Keratinocyte (primary cell): ENCODE measurements around the gene BORCS5. TPM values are rescaled to one million over a fixed set of nuclear protein-coding genes. Genes with fewer than 3 reads are reported as not detected.

ENCODE experiments used
- DNase-seq: peaks from one replicate; pipeline ENCODE4 v3.0.0-alpha.2; 2011; ENCODE audit warnings: low read depth, missing footprints, low spot score
- FAIRE-seq: peaks from 2 replicates; lab custom pipeline; 2011; peaks lifted over from hg19 to GRCh38; lab: Jason Lieb, UNC
- H2AFZ ChIP-seq: 2 replicates; pipeline ENCODE4 v1.6.0; 2012; ENCODE audit warnings: low read length, control low read depth, inconsistent platforms; ENCODE audit not compliant: control insufficient read depth
- H3K27ac ChIP-seq: 2 replicates; pipeline ENCODE4 v1.5.1; 2011; ENCODE audit warnings: low read length; ENCODE audit not compliant: control insufficient read depth, insufficient read depth
- H3K27me3 ChIP-seq: 3 replicates; pipeline ENCODE4 v1.6.0; 2011; ENCODE audit warnings: low read length; ENCODE audit not compliant: control insufficient read depth, insufficient read depth; ENCODE audit errors: extremely low read depth
- H3K36me3 ChIP-seq, 2 experiments: 2 replicates in 1 of 2; 3 replicates in 1 of 2; pipeline ENCODE4 v1.5.1; 2011; ENCODE audit warnings: low read length in 2 of 2, mild to moderate bottlenecking in 1 of 2; ENCODE audit not compliant: control insufficient read depth in 2 of 2, insufficient read depth in 2 of 2; ENCODE audit errors: extremely low read depth in 1 of 2
- H3K4me1 ChIP-seq: 3 replicates; pipeline ENCODE4 v1.5.1; 2011; ENCODE audit warnings: low read length; ENCODE audit not compliant: control insufficient read depth, insufficient read depth; ENCODE audit errors: extremely low read depth
- H3K4me2 ChIP-seq: 3 replicates; pipeline ENCODE4 v1.6.0; 2011; ENCODE audit warnings: low read depth, low read length; ENCODE audit not compliant: control insufficient read depth, insufficient read depth; ENCODE audit errors: extremely low read depth
- H3K4me3 ChIP-seq, 3 experiments: fragments of 200-600 bp in 1 of 3; sonication (generic) in 1 of 3; 2 replicates in 2 of 3; 3 replicates in 1 of 3; pipeline ENCODE4 v1.5.1; 2011 to 2016; ENCODE audit warnings: low read length in 3 of 3, mild to moderate bottlenecking in 3 of 3, control low read depth in 2 of 3, inconsistent platforms in 1 of 3, low read depth in 1 of 3, mixed read lengths in 1 of 3, mixed run types in 1 of 3, moderate library complexity in 1 of 3; ENCODE audit not compliant: control insufficient read depth in 2 of 3, insufficient read depth in 2 of 3; ENCODE audit errors: extremely low read depth in 1 of 3
- H3K79me2 ChIP-seq: 2 replicates; pipeline ENCODE4 v1.6.0; 2012; ENCODE audit warnings: low read length; ENCODE audit not compliant: control insufficient read depth, insufficient read depth
- H3K9ac ChIP-seq: 3 replicates; pipeline ENCODE4 v1.6.0; 2011; ENCODE audit warnings: low read length; ENCODE audit not compliant: control insufficient read depth, insufficient read depth; ENCODE audit errors: extremely low read depth
- H3K9me1 ChIP-seq: 3 replicates; pipeline ENCODE4 v1.6.0; 2011; ENCODE audit warnings: low read length; ENCODE audit not compliant: control insufficient read depth, insufficient read depth; ENCODE audit errors: extremely low read depth
- H3K9me3 ChIP-seq: 2 replicates; pipeline ENCODE4 v1.5.1; 2012; ENCODE audit warnings: low read depth, low read length; ENCODE audit not compliant: control insufficient read depth
- H4K20me1 ChIP-seq: 3 replicates; pipeline ENCODE4 v1.6.0; 2011; ENCODE audit warnings: low read length; ENCODE audit not compliant: control insufficient read depth, insufficient read depth; ENCODE audit errors: extremely low read depth
- EZH2 ChIP-seq: IDR thresholded peaks from one replicate; pipeline ENCODE4 v1.6.1; 2012; ENCODE audit warnings: inconsistent platforms, mild to moderate bottlenecking, low read length, moderate library complexity
- dilution Hi-C: fragments of 300-500 bp; cut with MboI; formaldehyde crosslinking; loops from one replicate; pipeline ENCODE4 v1.7.0; 2020; ENCODE audit warnings: low sequenced_read_pairs; ENCODE audit not compliant: extremely low pct_ligation_motif_present
- polyA plus RNA-seq, 5 experiments: library from polyadenylated mRNA; depleted of rRNA in 3 of 5; stranded (reverse) in 3 of 5; stranded (forward) in 1 of 5; unstranded in 1 of 5; fragments of >200 nt; gene quantifications; 1 replicate in 1 of 5; 2 replicates in 3 of 5; 3 replicates in 1 of 5; pipeline versions ENCODE4 v1.2.1 to v1.2.3, GENCODE V29; 2011 to 2012; ENCODE audit warnings: missing spikeins in 2 of 5, low read depth in 1 of 5, low replicate concordance in 1 of 5
- TF ChIP-seq, protein P1 (sequence below), 3 experiments: IDR thresholded peaks in 1 of 3; conservative IDR thresholded peaks in 1 of 3; optimal IDR thresholded peaks in 1 of 3; 2 replicates in 2 of 3; 3 replicates in 1 of 3; pipeline versions ENCODE3 to v1.5.1; 2011; ENCODE audit warnings: low read length in 3 of 3, mild to moderate bottlenecking in 3 of 3, moderate library complexity in 2 of 3, control low read depth in 1 of 3, inconsistent platforms in 1 of 3; ENCODE audit not compliant: insufficient read depth in 2 of 3; ENCODE audit errors: extremely low read depth in 1 of 3

BORCS5 gene
- polyA plus RNA-seq, 1 donor (not counting 4 experiments of a cell fraction or from before 2014, with no cell fraction given): 5.4 TPM

DNA sequence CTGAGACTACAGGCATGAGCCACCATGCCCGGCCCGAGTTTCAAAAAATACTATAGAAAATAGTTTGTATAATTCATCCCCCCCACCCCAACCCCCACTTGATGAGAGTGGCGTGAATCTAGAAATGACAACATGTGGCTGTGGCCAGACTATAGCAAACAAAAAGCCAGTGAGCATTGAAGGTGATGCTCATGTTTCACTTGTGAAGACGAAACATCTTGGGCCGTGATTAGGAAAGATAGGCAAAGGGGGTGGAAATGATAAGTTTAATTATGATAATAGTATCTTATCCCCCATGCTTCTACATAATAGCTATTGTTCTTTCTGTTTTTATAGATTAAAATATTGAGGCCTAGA lies 8.5 kb downstream of the BORCS5 start:
- TF ChIP-seq, protein P1, sequence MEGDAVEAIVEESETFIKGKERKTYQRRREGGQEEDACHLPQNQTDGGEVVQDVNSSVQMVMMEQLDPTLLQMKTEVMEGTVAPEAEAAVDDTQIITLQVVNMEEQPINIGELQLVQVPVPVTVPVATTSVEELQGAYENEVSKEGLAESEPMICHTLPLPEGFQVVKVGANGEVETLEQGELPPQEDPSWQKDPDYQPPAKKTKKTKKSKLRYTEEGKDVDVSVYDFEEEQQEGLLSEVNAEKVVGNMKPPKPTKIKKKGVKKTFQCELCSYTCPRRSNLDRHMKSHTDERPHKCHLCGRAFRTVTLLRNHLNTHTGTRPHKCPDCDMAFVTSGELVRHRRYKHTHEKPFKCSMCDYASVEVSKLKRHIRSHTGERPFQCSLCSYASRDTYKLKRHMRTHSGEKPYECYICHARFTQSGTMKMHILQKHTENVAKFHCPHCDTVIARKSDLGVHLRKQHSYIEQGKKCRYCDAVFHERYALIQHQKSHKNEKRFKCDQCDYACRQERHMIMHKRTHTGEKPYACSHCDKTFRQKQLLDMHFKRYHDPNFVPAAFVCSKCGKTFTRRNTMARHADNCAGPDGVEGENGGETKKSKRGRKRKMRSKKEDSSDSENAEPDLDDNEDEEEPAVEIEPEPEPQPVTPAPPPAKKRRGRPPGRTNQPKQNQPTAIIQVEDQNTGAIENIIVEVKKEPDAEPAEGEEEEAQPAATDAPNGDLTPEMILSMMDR (optimal IDR thresholded peaks at IDR 0.05 in 1 of 3, IDR thresholded peaks at IDR 0.05 in 1 of 3, conservative IDR thresholded peaks at IDR 0.05 in 1 of 3; ENCODE audit: extremely low read depth in 1 of 3, insufficient read depth in 2 of 3, low read length in 3 of 3): no peak
- no peak for TF ChIP-seq EZH2
- dilution Hi-C loops: no loop called here
- Histone ChIP-seq H3K79me2 (no peaks in the 10 kb centered on the region), H3K27me3 (no peaks in the 10 kb centered on the region), H3K4me1 (no peaks in the 10 kb centered on the region), H3K36me3 (peaks cover 0 to 4% of the 10 kb centered on the region in 2 experiments), H3K4me3 (no peak overlapping the region), H3K9me3 (no peaks in the 10 kb centered on the region), H2AFZ (no peak overlapping the region), H3K27ac (no peak overlapping the region), H3K9ac (no peak overlapping the region), H3K4me2 (no peak overlapping the region), H4K20me1 (no peaks in the 10 kb centered on the region), H3K9me1 (no peaks in the 10 kb centered on the region)
- DNase-seq (no peak), FAIRE-seq (no peak)

DNA sequence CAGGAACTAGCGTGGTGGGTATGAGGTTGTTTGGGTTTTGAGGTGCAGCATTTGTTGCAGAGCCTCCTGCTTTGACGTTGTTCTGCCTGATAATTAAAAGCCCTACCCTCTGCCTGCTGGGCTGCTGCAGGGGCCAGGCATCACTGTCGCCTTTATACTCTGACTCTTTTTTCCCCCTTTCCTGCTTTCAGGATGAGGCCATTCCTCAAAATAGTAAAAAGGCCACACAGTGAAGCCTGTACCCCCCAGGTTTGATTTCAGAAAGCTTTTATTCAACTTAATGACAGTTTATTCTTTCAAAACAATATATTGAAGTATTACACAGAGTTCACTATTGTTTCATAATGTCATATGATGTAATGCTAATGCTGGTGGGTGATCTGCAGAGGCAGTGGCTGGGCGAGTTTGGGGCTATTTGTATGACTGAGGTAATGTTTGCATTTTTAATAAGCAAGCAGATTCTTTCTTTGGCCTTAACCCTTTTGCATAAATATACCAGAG lies 9.1 kb downstream of the BORCS5 start:
- no peak for TF ChIP-seq EZH2
- TF ChIP-seq, protein P1 (optimal IDR thresholded peaks at IDR 0.05 in 1 of 3, IDR thresholded peaks at IDR 0.05 in 1 of 3, conservative IDR thresholded peaks at IDR 0.05 in 1 of 3; ENCODE audit: extremely low read depth in 1 of 3, insufficient read depth in 2 of 3, low read length in 3 of 3): no peak
- H3K4me1 ChIP-seq: no peaks in the 10 kb centered on the region
- no peaks in the 10 kb centered on the region for H3K9me3 ChIP-seq
- H3K4me2 ChIP-seq: no peak overlapping the region
- H3K27me3 ChIP-seq: no peaks in the 10 kb centered on the region
- H3K27ac ChIP-seq: no peak overlapping the region
- no peak overlapping the region for H3K4me3 ChIP-seq
- DNase-seq: no peak
- FAIRE-seq: no peak
- H2AFZ ChIP-seq: no peak overlapping the region
- no peak overlapping the region for H3K9ac ChIP-seq
- no peaks in the 10 kb centered on the region for H4K20me1 ChIP-seq
- peaks cover 0 to 4% of the 10 kb centered on the region in 2 experiments for H3K36me3 ChIP-seq
- H3K9me1 ChIP-seq: no peaks in the 10 kb centered on the region
- dilution Hi-C loops: no loop called here
- H3K79me2 ChIP-seq: no peaks in the 10 kb centered on the region
